22Rv1 (cell line): ENCODE results near the gene MZB1.

Source experiments
- H3K27ac ChIP-seq: fragments of 450-650 bp; 2 replicates; pipeline ENCODE4 v1.5.1; 2017
- ZFX ChIP-seq: fragments of 450-650 bp; IDR thresholded peaks from 2 replicates; pipeline ENCODE4 v1.6.1; 2017; ENCODE audit warnings: antibody characterized with exemption, borderline replicate concordance
- TF ChIP-seq, protein P1 (sequence below): fragments of 450-650 bp; IDR thresholded peaks from 2 replicates; pipeline ENCODE4 v1.5.1; 2017; ENCODE audit warnings: mild to moderate bottlenecking

MZB1 gene

DNA sequence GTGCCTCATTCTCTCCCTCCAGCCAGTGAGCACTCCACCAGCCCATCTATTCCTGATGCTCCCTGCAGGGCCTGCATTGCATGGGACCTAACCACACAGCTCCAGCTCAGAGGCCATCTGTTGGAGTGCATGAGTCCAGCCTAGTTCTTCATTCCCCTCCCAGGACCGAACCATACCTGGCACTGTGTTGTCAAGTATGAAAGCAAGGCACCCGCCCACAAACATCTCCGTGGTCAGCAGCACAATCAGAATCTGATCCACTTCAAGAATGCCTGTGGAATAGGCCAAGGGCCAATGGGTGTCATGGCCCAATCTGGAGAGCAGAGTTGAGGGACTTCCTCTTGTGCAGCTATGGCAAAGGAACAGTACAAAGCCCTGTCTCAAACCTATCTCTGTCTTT is 12.5 kb downstream of the MZB1 start:
- no peak overlapping the region for H3K27ac ChIP-seq
- TF ChIP-seq, protein P1, sequence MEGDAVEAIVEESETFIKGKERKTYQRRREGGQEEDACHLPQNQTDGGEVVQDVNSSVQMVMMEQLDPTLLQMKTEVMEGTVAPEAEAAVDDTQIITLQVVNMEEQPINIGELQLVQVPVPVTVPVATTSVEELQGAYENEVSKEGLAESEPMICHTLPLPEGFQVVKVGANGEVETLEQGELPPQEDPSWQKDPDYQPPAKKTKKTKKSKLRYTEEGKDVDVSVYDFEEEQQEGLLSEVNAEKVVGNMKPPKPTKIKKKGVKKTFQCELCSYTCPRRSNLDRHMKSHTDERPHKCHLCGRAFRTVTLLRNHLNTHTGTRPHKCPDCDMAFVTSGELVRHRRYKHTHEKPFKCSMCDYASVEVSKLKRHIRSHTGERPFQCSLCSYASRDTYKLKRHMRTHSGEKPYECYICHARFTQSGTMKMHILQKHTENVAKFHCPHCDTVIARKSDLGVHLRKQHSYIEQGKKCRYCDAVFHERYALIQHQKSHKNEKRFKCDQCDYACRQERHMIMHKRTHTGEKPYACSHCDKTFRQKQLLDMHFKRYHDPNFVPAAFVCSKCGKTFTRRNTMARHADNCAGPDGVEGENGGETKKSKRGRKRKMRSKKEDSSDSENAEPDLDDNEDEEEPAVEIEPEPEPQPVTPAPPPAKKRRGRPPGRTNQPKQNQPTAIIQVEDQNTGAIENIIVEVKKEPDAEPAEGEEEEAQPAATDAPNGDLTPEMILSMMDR = no peak
- TF ChIP-seq ZFX = no peak

DNA sequence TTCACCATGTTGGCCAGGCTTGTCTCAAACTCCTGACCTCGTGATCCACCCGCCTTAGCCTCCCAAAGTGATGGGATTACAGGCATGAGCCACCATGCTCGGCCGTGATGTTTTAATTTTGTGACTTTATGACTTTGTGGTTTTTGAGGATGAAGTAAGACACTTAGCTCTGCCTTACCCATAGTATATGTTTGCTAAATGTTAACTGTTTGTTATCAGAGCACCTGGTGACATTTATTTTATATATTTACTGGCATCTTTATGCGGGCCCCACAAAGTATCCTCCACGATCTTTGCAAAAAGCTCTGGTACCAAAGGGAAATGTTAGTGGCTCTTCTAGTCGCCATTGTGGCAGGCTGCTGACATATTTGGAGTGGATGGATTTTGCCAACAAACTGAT is 13.3 kb downstream of the MZB1 start:
- no peak overlapping the region for H3K27ac ChIP-seq
- TF ChIP-seq, protein P1 = no peak
- no peak for TF ChIP-seq ZFX

DNA sequence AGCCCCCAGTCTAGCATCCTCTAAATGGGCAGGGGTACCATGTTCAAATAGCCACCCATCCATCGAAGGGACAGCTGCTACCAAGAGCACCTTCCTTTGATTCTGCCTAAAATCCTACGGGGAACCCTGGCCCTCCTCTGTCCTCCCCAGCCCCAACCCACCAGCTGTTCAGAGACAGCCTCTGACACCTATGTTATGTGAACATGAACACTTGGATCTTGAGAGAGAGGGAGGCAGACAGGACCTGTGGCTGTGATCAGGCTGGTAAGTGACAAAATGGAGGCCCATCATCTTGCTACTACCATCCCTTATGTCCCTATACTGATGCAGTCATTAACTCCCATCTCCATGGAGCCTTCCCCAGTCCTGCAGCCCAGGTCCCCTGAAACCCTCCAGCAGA is 14.8 kb downstream of the MZB1 start:
- TF ChIP-seq, protein P1 = no peak
- no peak for TF ChIP-seq ZFX
- peak overlapping the region; percentile 90 for H3K27ac ChIP-seq

DNA sequence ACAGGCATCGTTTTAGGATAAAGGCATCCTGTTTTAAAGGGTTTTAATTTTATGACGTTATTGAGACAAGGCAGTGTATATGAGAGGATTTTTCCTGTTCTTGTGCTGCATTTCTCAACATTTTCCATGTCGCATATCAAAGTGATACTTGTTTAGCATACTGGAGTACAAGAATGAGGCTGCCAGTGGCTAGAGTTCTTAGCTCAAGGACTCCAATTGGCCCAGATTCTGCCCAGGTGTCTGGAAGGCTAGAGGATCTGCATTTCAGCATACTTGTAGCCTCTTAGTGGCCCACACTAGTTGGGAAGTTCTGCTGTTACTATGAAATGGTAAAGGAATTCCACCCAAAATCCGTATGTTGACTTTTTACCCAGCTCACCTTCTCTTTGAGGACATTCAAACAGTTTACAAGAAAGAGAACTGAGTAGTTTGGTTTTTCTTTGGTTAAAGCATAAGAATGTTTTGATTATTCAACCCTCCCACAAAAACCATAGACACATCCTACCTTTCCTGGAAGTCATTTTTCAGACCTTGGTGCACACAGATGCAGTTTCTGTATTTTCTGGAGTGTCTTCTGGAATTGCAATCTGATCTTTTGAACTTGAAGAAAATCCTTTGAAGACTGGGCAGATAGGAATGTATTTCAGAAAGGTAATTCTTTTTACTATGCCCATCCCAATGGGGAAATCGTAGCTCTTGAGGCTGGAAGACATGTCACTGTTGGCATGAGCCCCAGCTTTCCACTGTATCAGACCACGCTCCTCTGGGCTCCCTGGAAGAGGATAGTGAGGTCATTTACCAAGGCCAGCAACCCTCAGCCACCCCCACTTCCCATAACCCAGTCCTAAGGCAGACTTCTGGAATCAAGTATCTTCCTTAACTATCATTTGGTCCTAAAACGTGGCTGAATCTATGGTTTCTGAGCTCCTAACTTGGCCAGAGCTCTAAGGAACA is 18.0 kb downstream of the MZB1 start:
- peak overlapping the region; percentile 90 for H3K27ac ChIP-seq
- TF ChIP-seq, protein P1 = no peak
- TF ChIP-seq ZFX = no peak

DNA sequence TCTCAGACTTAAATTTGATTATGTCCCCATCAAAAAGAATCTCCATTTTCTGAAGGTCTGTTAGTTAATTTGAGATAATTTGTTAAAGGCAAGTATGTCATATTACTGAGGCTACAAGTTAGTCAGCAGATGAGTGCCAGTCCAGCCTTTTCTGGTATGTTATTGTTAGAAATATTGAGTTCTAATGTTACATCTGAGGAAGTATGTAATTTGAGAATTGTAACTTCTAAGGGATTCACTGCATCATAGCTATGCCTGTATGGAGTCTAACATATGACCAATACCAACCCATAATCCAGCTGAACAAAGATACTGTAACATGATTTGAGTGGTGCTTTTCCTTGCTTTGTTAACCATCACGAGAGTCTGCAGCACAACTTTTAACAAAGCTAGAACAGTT is 20.5 kb downstream of the MZB1 start:
- H3K27ac ChIP-seq = no peak overlapping the region
- TF ChIP-seq, protein P1 = no peak
- TF ChIP-seq ZFX = no peak

DNA sequence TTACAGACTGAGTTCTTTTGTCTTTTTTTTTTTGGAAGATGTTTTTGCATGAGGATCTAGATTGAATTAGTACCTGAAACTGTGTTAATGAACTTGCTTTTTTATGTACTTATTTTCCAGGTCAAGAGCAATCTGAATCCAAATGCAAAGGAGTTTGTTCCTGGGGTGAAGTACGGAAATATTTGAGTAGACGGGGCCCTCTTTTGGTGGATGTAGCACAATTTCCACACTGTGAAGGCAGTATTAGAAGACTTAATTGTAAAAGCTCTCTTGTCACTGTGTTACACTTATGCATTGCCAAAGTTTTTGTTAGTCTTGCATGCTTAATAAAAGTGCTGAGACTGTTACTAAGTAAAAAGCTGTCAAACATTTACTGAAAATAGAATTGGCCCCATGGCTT is 21.1 kb downstream of the MZB1 start:
- H3K27ac ChIP-seq = no peak overlapping the region
- TF ChIP-seq ZFX = no peak
- TF ChIP-seq, protein P1 = no peak

DNA sequence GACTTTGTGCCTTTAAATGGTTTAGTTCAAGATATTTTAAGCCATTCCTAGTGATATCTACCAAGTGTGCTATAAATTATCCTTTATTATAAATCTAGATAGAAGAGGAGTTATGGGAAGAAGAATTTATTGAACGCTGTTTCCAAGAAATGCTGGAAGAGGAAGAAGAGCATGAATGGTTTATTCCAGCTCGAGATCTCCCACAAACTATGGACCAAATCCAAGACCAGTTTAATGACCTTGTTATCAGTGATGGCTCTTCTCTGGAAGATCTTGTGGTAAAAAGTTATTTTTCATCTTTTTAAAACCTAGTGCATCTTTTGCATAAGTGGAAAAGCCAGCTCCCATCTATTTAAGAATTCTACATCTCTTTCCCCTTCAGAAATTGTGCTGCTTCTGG is 25.2 kb downstream of the MZB1 start:
- H3K27ac ChIP-seq = no peak overlapping the region
- TF ChIP-seq ZFX = no peak
- TF ChIP-seq, protein P1 = no peak
